Femur (tissue), 1 donor: ENCODE results near the gene SMARCC1.

Experiments
- DNase-seq: peaks from one replicate; pipeline ENCODE4 v3.0.0-alpha.2; 2017

Gene SMARCC1

DNA sequence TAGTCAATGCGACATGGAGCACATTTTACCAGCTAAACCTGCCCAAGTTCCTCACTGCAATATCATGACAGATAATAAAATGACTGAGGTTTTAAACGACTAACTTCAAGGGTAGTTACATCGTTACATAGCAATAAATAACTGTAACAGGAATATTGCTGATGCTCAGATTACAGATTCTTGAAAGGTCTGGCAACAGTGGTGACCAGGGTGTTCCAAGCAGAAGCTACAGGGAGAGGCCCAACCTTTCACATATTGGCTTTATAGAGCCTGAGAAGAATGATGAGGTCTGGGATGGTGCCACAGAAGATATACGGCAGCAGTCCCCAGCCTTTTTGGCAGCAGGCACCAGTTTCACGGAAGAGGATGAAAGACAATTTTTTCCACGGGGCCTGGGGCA lies 151.9 kb downstream of the SMARCC1 start:
- no peak for DNase-seq

DNA sequence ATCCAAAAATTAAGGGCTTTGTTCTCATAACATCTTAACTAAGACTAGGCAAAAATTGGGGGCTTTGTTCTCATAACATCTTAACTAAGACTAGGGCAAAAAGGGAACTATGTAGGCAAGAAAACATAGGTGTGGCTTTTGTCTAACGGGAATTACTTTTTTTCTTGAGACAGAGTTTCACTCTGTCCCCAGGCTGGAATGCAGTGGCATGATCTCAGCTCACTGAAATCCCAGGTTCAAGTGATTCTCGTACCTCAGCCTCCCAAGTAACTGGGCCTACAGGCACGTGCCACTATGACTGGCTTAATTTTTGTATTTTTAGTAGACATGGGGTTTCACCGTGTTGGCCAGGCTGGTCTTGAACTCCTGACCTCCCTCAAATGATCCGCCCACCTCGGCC lies 153.3 kb downstream of the SMARCC1 start:
- DNase-seq, result no peak

DNA sequence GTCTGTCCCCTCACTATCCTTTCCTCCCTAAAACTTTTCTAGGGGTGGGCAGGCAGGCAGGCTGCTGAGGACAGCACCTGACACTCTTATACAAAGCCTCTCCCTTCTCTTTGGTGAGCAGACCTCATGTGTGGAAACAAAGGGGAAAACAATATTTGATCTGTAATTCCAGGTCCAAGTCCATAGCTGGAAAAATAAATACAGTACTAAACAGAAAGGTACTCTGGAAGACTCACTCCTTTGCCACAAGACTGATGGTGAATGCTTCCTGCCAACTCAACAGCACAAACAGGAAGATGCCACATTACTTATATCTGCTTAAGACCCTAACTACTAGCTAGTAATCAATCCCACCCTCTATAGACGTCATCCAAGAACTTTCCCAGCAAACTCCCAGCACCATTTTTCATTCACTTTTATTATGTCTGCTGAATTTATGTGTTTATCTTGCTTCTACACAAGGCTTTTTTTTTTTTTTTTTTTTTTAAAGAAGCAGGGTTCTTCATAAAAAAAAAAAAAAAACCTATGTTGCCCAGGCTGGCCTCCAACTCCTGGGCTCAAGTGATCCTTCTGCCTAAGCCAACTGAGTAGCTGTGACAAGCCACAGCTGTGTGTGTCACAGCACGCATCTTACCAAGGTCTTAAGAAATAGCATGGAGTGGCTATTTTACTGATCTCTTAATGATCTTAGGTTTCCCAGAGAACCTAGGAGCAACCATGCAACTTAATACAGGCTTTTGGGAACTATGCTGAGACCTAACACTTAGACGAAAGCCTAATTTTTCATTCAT lies 158.8 kb downstream of the SMARCC1 start:
- DNase-seq, result no peak

DNA sequence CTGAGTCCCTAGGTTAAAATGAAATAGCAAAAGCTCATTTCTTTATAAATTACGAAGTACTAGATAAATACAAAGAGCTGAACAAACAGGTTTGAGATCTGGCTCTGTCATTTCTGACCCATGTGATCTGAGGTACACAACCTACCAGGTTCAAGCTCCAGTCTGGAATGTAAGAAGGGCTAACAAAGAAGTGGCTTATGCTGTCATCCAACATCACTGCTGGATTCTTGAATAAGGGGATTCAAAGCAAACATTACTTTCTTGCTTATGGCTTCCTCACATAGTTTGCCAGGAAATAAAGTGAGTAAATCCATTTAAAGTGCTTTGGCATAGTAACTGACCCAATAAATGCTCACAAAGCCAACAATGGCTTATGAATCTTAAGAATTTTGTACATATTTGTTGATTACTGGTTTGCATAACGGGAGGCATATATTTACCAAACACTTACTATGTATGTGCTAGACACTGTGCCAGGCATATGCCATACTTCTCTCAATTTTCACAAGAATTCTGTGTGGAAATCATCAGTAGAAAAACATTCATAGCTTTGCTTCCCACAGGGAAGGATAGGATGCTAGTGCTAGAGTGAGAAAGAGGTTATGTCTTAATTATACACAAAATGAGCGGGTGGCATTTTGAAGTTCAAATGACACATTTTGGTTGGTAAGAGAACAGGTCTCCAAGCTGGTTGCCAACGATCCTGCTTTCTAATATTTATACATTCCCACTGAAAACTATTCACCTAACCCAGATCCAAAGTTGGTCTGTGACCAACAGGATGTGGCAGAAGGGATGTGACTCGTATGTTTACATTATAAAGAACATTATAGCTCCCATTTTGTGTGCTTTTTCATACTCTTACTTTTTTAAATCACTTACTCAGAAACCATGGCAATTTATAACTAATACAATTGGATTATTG lies 164.3 kb downstream of the SMARCC1 start:
- no peak for DNase-seq

DNA sequence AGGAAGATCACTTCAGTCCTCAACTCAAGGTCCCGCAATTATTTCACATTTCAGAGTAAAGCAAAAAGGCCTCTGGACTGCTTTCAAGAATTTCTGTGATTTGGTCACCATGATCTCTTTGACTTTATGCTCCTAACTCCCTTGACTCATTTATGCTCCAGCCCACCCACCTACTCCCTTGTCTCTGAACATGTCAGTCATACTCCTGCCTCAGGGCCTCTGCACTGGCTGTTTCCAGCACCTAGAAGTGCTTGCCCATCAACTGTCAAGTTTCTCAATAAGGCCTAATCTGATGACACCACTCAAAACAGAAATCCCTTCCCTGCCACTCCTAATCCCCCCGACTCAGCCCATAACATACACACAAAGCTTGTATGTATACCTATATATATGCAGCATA lies 166.9 kb downstream of the SMARCC1 start:
- no peak for DNase-seq

DNA sequence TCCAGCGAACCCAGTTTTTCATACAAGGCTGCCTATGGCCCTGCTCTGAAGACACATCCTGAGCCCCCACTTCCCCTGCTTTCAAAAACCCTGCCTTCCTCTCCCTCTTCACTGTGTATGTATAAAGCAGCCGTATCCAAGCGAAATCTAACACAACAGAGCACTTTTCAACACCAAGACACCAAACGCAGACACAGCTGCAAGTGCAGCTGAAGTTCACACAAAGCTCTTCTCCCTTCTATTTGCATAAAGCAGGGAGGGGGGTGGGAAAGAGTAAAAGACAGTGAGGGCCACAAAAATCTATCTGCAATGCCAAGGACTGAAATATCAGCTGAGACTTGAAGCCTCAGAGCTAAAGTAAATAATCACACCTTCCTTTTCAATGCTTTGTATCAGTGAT lies 168.0 kb downstream of the SMARCC1 start:
- DNase-seq, result no peak

DNA sequence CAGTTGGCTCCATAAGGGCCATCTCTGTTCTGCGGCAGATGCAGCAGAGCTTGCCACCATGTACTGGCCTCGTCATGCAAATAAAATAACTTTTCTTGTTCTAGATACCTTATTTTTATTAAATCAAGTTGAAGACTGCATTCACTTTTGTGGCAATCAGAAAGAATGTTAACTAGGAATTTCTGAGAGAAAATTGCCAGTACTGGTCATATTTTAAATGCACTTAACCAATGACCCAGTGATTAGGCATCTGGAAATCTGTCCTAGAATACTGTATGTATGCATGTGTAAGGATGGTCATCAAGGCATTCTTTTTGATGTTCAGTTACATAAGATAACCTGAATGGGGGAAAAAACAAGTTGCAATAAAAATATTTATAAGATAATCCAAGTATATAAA lies 168.8 kb downstream of the SMARCC1 start:
- no peak for DNase-seq

GRCh38 chr3:47612178-47612577 lies 169.5 kb downstream of the SMARCC1 start:
- no peak for DNase-seq

DNA sequence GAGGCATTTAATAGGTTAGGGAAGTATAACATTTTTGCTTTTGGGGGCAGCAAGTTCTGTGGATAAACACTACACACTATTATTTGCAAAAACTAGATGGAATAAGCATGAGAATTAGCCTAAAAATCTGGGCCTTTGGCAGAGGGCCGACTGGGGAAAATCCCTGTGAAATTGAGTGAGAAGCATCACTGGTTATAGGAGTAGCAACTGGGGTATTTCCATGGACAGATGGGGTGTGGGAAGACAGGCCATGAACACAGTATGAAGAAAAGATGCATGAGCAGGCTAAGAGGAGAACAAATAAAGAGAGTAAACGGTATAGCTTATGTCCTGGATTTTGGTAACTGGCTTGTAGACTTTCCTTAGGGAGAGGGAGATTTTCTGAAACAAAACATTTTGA lies 170.1 kb downstream of the SMARCC1 start:
- no peak for DNase-seq

GRCh38 chr3:47610583-47610982 lies 171.1 kb downstream of the SMARCC1 start:
- DNase-seq, result no peak

- no peak for DNase-seq
These were observed 174.4 kb downstream of the SMARCC1 start for GRCh38 chr3:47607335-47607734.

DNA sequence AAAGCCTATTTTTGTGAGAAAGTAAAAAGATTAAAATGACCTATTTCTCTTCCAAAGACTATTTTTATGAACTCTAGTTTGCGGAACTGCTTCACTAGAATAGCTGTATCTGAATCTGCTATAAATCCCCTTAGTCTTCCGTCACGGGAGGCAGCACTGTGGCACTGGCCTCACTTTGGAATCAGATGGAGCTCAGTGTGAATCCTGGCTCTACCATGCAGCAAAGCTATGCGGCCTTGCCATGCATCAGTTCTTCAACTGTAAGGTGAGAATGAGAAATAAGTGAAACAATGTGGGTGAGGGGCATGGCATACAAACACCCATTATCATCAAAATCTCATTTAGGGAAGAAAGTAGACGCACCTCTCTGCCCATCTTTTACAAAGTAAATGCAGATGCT lies 175.5 kb downstream of the SMARCC1 start:
- DNase-seq, result no peak

DNA sequence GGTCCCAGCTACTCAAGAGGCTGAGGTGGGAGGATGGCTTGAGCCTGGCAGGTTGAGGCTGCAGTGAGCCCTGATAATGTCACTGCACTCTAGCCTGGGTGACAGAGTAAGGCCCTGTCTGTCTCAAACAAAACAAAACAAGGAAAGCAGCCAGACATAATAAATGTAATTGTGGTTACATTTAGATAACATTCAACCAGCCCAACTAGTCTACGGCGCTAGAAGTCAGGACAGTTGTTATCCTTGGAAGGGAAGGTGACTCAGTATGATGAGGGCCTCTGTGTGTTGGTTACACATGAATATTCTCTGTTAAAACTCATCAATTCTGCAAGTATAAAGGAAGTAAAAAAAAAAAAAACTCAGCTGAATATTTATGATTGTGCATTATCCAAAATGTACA lies 176.0 kb downstream of the SMARCC1 start:
- no peak for DNase-seq

GRCh38 chr3:47604145-47604544 lies 177.5 kb downstream of the SMARCC1 start:
- no peak for DNase-seq

- DNase-seq, result no peak
These were observed 178.4 kb downstream of the SMARCC1 start for GRCh38 chr3:47603332-47603731.

DNA sequence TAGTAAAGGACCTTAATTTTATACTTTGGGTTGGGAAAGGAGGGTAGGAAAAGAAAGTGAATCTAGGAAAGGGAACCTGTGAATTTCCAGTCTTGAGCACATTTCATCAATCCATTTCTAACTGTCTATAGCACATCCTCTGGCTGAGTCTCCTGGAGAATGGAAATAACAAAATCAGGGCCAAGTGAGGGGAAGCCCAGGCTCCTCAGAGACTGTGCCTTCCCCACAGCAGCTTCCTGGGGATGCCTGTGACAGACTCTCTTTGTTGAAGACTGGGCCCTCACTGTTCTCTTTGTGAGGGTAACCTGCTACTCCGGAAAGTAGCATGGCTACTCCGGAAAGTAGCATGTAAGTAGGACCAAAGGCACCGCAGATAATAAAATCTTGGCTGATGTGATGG lies 180.4 kb downstream of the SMARCC1 start:
- DNase-seq, result no peak

- no peak for DNase-seq
These were observed 186.9 kb downstream of the SMARCC1 start for GRCh38 chr3:47594792-47595191.

- no peak for DNase-seq
These were observed 189.5 kb downstream of the SMARCC1 start for GRCh38 chr3:47592066-47592795.

DNA sequence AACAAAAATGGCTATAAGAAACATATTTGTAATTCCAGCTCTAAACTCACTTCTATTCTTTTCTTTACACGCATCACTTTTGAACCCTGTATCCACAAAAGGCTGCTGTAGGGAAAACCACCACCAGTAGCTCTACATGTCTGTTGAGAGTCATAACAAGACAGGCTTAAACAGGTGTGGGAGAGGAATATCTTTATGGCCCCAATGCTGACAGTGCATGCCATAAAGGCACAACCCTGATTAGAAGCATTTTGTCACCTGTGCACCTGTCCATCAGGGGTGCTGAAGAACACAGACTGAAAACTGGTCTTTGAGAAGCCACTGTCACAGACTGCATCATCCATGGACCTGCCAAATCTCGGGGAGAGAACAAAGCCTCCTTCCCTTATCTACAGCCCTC lies 191.5 kb downstream of the SMARCC1 start:
- no peak for DNase-seq

DNA sequence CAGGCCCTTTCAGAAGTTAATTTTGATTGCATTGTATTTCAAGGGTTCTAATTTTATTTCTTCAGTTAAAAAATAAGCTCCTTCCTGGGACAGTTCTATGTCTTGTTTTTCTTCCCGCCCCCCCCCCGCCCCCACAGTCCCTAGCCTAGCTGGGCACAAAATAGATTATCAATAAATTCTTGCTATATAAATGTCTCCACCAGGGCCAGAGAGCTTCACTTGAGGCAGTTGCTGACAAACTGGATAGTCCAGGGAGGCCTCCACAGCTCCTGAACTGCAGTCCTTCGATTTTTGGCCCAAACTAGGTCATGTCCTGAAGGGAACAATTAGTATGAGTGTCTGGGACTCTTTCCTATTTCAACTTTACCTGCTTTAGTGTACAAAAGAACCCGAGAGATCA lies 193.1 kb downstream of the SMARCC1 start:
- no peak for DNase-seq

- DNase-seq, result no peak
These were observed 193.6 kb downstream of the SMARCC1 start for GRCh38 chr3:47588053-47588452.

DNA sequence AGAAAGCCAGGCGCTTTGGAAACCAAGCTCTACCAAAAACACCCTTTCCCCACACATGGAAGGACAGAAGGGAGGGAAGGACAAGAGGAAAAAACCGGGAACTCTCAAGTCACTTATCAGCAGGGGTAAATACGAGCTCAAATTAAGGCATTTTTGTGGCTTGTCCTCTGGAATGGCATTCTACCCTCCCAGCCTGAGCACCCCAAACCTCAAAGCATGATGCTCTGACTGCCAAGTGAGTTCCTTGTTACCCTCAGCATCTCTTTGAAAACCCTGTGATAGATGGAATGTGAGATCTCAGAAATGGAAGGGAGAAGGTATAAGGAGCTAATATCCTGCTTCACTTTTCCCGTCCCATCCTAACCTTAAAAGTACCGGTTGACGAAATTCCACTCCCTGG lies 194.9 kb downstream of the SMARCC1 start:
- DNase-seq, result no peak

GRCh38 chr3:47583320-47584075 lies 198.2 kb downstream of the SMARCC1 start:
- DNase-seq, result no peak
